ENCODE results near the gene KDM4F.

The KDM4F gene

GRCh38 chr11:95076981-95077380 is 27.8 kb downstream of the KDM4F start:
- Histone ChIP-seq H3K4me1 (no peaks in the 10 kb centered on the region), H3K27me3 (no peaks in the 10 kb centered on the region), H3K9me3 (no peaks in the 10 kb centered on the region), H3K4me3 (ENCODE audit: low read depth, low read length) (no peak overlapping the region), H3K36me3 (no peaks in the 10 kb centered on the region)
- TF ChIP-seq CTCF (IDR thresholded peaks at IDR 0.05; ENCODE audit: low read depth, low read length): no peak
- DNase-seq: no peak

- no peaks in the 10 kb centered on the region for H3K9me3 ChIP-seq
- H3K4me1 ChIP-seq: no peaks in the 10 kb centered on the region
- H3K36me3 ChIP-seq: no peaks in the 10 kb centered on the region
- no peak overlapping the region for H3K4me3 ChIP-seq (ENCODE audit: low read depth, low read length)
- no peaks in the 10 kb centered on the region for H3K27me3 ChIP-seq
- TF ChIP-seq CTCF (IDR thresholded peaks at IDR 0.05; ENCODE audit: low read depth, low read length): no peak
- no peak for DNase-seq
These were observed 29.3 kb downstream of the KDM4F start for GRCh38 chr11:95078526-95078925.

- Histone ChIP-seq H3K27me3 (no peaks in the 10 kb centered on the region), H3K4me1 (no peaks in the 10 kb centered on the region), H3K9me3 (no peaks in the 10 kb centered on the region), H3K36me3 (no peaks in the 10 kb centered on the region), H3K4me3 (ENCODE audit: low read depth, low read length) (no peak overlapping the region)
- TF ChIP-seq CTCF (IDR thresholded peaks at IDR 0.05; ENCODE audit: low read depth, low read length): no peak
- DNase-seq: no peak
These were observed 31.8 kb downstream of the KDM4F start for GRCh38 chr11:95081010-95081409.

- no peak for DNase-seq
- H3K9me3 ChIP-seq: no peaks in the 10 kb centered on the region
- H3K27me3 ChIP-seq: no peaks in the 10 kb centered on the region
- no peaks in the 10 kb centered on the region for H3K4me1 ChIP-seq
- no peaks in the 10 kb centered on the region for H3K36me3 ChIP-seq
- H3K4me3 ChIP-seq (ENCODE audit: low read depth, low read length): no peak overlapping the region
- no peak for TF ChIP-seq CTCF (IDR thresholded peaks at IDR 0.05; ENCODE audit: low read depth, low read length)
These were observed 32.2 kb downstream of the KDM4F start for GRCh38 chr11:95081412-95081811.

- no peak for TF ChIP-seq CTCF (IDR thresholded peaks at IDR 0.05; ENCODE audit: low read depth, low read length)
- Histone ChIP-seq H3K4me1 (no peaks in the 10 kb centered on the region), H3K27me3 (no peaks in the 10 kb centered on the region), H3K9me3 (no peaks in the 10 kb centered on the region), H3K4me3 (ENCODE audit: low read depth, low read length) (no peak overlapping the region), H3K36me3 (no peaks in the 10 kb centered on the region)
- no peak for DNase-seq
These were observed 33.4 kb downstream of the KDM4F start for GRCh38 chr11:95082576-95083001.

- DNase-seq: no peak
- Histone ChIP-seq H3K4me3 (ENCODE audit: low read depth, low read length) (no peak overlapping the region), H3K4me1 (no peaks in the 10 kb centered on the region), H3K36me3 (no peaks in the 10 kb centered on the region), H3K27me3 (no peaks in the 10 kb centered on the region), H3K9me3 (no peaks in the 10 kb centered on the region)
- no peak for TF ChIP-seq CTCF (IDR thresholded peaks at IDR 0.05; ENCODE audit: low read depth, low read length)
These were observed 35.3 kb downstream of the KDM4F start for GRCh38 chr11:95084509-95084908.
